Pancreas (tissue), 10 donors: Measurements from ENCODE around the gene MCTP2. TPM values are rescaled to one million over a fixed set of nuclear protein-coding genes. Genes with fewer than 3 reads are reported as not detected.
A peak's percentile ranks its signal among the peaks of the same experiment; 100 is the strongest.

ENCODE experiments used
- ATAC-seq, 4 donors: fragments of 200-7000 bp; cut with Tn5 transposase; one replicate each; pipeline versions ENCODE4 v1.8.0 to v1.9.1; 2020; ENCODE audit warnings: mild to moderate bottlenecking in 4 of 4, moderate library complexity in 4 of 4
- DNase-seq, 6 donors: peaks; one replicate each; pipeline ENCODE4 v3.0.0-alpha.2; 2020
- FAIRE-seq: peaks from 2 replicates; lab custom pipeline; 2012; peaks lifted over from hg19 to GRCh38; lab: Jason Lieb, UNC
- H3K27ac ChIP-seq, 4 donors: fragments of 200-600 bp; sonication (generic); 1 replicate in 3 of 4; 2 replicates in 1 of 4; pipeline versions ENCODE4 v1.5.0 to v1.8.0; 2020
- H3K27me3 ChIP-seq, 4 donors: fragments of 200-600 bp; one replicate each; pipeline ENCODE4 v1.8.0; 2021
- H3K36me3 ChIP-seq, 3 donors: fragments of 200-600 bp; sonication (generic) in 1 of 3; one replicate each; pipeline versions ENCODE4 v1.5.0 to v1.8.0; 2020 to 2021
- H3K4me1 ChIP-seq, 3 donors: fragments of 200-600 bp; one replicate each; pipeline ENCODE4 v1.8.0; 2021
- H3K4me3 ChIP-seq, 4 donors: fragments of 200-600 bp; sonication (generic) in 2 of 4; one replicate each; pipeline versions ENCODE4 v1.5.0 to v1.8.0; 2020 to 2021
- H3K9me3 ChIP-seq, 4 donors: fragments of 200-600 bp; one replicate each; pipeline ENCODE4 v1.8.0; 2021
- WGBS, 2 donors: extraction: QIAGEN DNeasy Blood & Tissue Kit; methylation state at CpG; one replicate each; pipeline ENCODE4 v1.1.7; 2013; 5-methylcytosine and 5-hydroxymethylcytosine counted together
- intact Hi-C, 3 donors: fragments of 100-400 bp; cut with DNase I; formaldehyde crosslinking; loops; one replicate each; pipeline versions ENCODE4 v1.11.1 to v1.14.2; 2022
- polyA plus RNA-seq, 2 donors: library from polyadenylated mRNA; stranded (reverse); fragments of 200-250 nt; gene quantifications; one replicate each; pipeline ENCODE4 v1.2.3, GENCODE V29; 2013
- total RNA-seq, 6 donors: library from RNA; stranded (reverse); fragmentation: NEBNext Ultra II Directional in 4 of 6; extraction: Animal tissue kit (Norgen Biotek cat#: 25700) in 4 of 6; gene quantifications; one replicate each; pipeline versions ENCODE4 v1.2.1 to v1.2.4, GENCODE V29; 2021 to 2023
- TF ChIP-seq, protein P1 (sequence below), 4 donors: fragments of 200-600 bp; sonication (generic) in 3 of 4; IDR thresholded peaks; one replicate each; pipeline versions ENCODE4 v1.5.0 to v1.8.0; 2021; ENCODE audit warnings: antibody characterized with exemption in 4 of 4
- donor health status: healthy with polysubstance abuse.
- donor health status: DM: no; HTN: no; CAD: no; lungs with moderate emphysema.
- donor health status: DM: no; HTN: no; CAD: no.
- donor health status: control.
- donor health status: control.
- donor health status: Bipolar disorder and iron deficiency.
- donor health status: DM: yes; HTN: yes; CAD: no.
- donor health status: DM: no; HTN: no; CAD: no.
- donor health status: DM: no; HTN: no; CAD: no.
- donor health status: DM: yes; HTN: yes; CAD: no.

MCTP2 gene
- total and polyA plus RNA-seq, 8 donors = 3.7 to 21.4 (median 14.7) TPM

DNA sequence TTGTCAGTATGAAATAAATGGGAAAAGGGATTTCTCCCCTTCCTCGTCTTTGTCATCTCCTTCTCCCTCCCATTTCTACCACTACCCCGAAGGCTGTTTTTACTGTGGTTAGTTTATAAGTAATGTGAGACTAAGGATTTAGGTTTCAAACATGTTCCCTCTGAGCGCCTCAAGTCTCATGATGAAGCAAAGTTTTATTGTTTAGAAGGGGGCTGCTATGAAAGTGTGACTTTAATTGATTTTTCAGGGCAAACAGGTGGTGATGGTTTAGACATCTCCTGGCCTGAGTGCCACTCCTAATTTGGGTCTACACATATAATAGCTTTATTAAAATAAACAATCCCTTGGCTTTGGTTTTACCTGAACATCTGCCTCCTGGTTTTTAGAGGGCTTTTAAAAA lies 185.5 kb downstream of the MCTP2 start:
- 91 to 92% methylated on average over 3 of the region's 3 CpGs for WGBS, 2 donors
- Histone ChIP-seq H3K4me3 (no peak overlapping the region), H3K4me1 (no peaks in the 10 kb centered on the region), H3K27ac (no peak overlapping the region), H3K27me3 (no peaks in the 10 kb centered on the region), H3K9me3 (no peaks in the 10 kb centered on the region), H3K36me3 (no peaks in the 10 kb centered on the region)
- TF ChIP-seq, protein P1, sequence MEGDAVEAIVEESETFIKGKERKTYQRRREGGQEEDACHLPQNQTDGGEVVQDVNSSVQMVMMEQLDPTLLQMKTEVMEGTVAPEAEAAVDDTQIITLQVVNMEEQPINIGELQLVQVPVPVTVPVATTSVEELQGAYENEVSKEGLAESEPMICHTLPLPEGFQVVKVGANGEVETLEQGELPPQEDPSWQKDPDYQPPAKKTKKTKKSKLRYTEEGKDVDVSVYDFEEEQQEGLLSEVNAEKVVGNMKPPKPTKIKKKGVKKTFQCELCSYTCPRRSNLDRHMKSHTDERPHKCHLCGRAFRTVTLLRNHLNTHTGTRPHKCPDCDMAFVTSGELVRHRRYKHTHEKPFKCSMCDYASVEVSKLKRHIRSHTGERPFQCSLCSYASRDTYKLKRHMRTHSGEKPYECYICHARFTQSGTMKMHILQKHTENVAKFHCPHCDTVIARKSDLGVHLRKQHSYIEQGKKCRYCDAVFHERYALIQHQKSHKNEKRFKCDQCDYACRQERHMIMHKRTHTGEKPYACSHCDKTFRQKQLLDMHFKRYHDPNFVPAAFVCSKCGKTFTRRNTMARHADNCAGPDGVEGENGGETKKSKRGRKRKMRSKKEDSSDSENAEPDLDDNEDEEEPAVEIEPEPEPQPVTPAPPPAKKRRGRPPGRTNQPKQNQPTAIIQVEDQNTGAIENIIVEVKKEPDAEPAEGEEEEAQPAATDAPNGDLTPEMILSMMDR (IDR thresholded peaks at IDR 0.05) = no peak
- ATAC-seq = no peak
- no peak for FAIRE-seq
- intact Hi-C loops = no loop called here
- DNase-seq = no peak

DNA sequence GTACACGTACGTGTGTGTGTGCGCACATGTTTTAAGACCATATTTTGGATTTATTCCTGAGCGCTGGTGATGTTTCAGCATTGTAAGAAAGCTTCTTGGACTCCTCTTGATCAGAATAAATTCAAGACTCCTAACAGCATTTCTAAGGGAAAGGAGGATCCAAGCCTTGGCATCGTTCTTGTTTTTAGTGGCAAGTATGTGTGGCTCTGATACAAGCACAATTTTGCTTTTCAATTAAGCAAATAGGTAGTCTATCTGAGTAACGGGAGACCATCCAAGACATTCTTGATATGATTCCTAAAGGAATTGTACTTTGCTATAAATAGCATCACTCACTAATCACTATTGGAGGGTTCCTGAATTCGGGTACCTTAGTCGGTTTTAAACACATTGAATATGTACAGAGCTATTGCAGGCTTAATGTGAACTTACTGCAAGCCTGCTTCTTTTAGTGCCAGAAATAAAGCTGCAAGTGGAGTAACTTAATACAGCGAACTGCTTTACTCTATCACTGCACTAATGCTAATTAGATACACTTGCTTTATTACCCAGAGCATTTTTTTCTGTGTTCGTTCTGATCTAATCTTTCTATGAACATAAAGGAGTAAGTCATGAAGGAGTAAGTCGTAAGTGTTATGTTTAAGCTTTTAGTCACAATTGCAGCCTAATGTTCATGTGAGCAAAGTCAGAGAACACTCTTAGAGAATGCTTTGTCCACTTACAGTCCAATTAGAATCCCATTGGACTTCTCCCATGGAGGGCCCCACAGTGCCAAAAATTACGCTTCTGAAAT lies 186.3 kb downstream of the MCTP2 start:
- TF ChIP-seq, protein P1 (IDR thresholded peaks at IDR 0.05) = no peak
- Histone ChIP-seq H3K9me3 (no peaks in the 10 kb centered on the region), H3K4me3 (no peak overlapping the region), H3K4me1 (no peaks in the 10 kb centered on the region), H3K36me3 (no peaks in the 10 kb centered on the region), H3K27me3 (no peaks in the 10 kb centered on the region), H3K27ac (no peak overlapping the region)
- FAIRE-seq (no peak), ATAC-seq (no peak), DNase-seq (no peak)
- intact Hi-C loops = no loop called here
- WGBS, 2 donors = 88 to 89% methylated on average over 12 of the region's 12 CpGs

DNA sequence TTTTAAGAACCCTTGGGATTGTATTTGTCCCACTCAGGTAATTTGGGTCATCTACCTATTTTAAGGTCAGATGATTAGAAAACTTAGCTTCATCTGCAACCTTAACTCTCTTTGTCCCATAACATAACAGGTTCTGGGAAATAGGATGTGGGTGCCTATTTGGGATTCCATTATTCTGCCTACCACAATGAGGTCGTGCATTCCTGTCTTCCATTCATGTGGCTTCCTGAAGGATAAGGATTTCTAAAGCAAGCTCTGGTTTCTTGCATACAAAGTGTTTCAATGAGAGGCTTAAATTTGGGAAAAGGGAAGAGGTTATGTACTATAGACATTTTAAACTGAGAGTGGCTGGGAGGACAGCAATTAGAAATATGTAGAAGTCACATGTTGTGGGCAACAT lies 190.3 kb downstream of the MCTP2 start:
- Histone ChIP-seq H3K36me3 (no peaks in the 10 kb centered on the region), H3K27me3 (no peaks in the 10 kb centered on the region), H3K4me1 (no peaks in the 10 kb centered on the region), H3K27ac (no peak overlapping the region), H3K4me3 (no peak overlapping the region), H3K9me3 (no peaks in the 10 kb centered on the region)
- FAIRE-seq = no peak
- intact Hi-C loops = no loop called here
- no peak for DNase-seq
- no peak for ATAC-seq
- TF ChIP-seq, protein P1 (IDR thresholded peaks at IDR 0.05) = no peak
- 85 to 94% methylated on average over 1 of the region's 1 CpG for WGBS, 2 donors

DNA sequence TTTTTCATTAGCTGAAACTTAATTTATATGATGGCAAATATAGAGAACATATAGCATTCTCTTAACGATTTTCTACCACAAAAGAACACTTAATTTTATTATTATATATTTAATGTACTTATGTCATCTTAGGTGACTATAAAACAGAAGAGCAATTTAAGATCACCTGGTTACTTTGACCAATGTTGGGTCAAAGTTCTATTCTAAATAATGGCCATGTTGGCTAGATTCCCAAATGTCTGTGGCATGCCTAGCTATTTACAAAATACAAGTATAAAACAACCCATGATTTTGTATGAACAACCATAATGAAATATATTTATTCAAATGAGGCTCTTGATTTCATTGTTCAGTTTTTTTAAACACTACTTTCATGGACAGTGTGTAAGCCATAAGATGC lies 200.9 kb downstream of the MCTP2 start:
- Histone ChIP-seq H3K4me3 (no peak overlapping the region), H3K4me1 (no peaks in the 10 kb centered on the region), H3K9me3 (no peaks in the 10 kb centered on the region), H3K27me3 (no peaks in the 10 kb centered on the region), H3K36me3 (no peaks in the 10 kb centered on the region), H3K27ac (no peak overlapping the region)
- ATAC-seq (no peak), DNase-seq (no peak), FAIRE-seq (no peak)
- intact Hi-C loops = no loop called here
- TF ChIP-seq, protein P1 (IDR thresholded peaks at IDR 0.05) = no peak
- 76 to 84% methylated on average over 1 of the region's 1 CpG for WGBS, 2 donors

DNA sequence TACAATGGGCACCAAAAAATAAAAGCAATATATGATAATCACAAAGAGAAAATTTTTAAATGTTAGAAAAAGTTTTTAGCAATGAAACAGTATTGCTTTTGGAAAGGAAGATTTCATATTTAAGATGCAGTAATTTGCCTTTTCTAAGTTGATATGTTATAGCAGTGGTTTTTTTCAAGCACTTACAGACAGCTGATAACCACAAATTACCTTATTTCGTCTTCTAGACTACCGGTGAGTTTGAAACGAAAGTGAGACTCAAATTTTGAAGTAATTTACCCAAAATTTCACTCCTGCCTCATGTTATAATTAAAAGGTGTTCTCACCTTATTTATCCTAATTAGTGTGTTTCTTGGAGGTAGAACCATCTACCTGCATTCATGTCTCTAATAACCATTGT lies 207.8 kb downstream of the MCTP2 start:
- H3K27ac ChIP-seq = no peak overlapping the region
- no peaks in the 10 kb centered on the region for H3K27me3 ChIP-seq
- TF ChIP-seq, protein P1 (IDR thresholded peaks at IDR 0.05) = no peak
- H3K9me3 ChIP-seq = no peaks in the 10 kb centered on the region
- WGBS, 2 donors = 91 to 92% methylated on average over 3 of the region's 3 CpGs
- no peak overlapping the region for H3K4me3 ChIP-seq
- ATAC-seq (no peak), FAIRE-seq (peak; percentile 83), DNase-seq (no peak)
- intact Hi-C loops = no loop called here
- H3K36me3 ChIP-seq = no peaks in the 10 kb centered on the region
- no peaks in the 10 kb centered on the region for H3K4me1 ChIP-seq
